GM21619 (cell line): Measurements from ENCODE around the gene PLA2G4F.
"Not testable (repeated sequence)": the region's sequence is repeated elsewhere in the genome, so short reads cannot be mapped to it uniquely, and the experiment has no call there.

Experiments used
- ATAC-seq: cut with Tn5 transposase; IDR thresholded peaks from one replicate; pipeline ENCODE4 v1.9.1; 2021; ENCODE audit not compliant: unreplicated experiment

Gene PLA2G4F

DNA sequence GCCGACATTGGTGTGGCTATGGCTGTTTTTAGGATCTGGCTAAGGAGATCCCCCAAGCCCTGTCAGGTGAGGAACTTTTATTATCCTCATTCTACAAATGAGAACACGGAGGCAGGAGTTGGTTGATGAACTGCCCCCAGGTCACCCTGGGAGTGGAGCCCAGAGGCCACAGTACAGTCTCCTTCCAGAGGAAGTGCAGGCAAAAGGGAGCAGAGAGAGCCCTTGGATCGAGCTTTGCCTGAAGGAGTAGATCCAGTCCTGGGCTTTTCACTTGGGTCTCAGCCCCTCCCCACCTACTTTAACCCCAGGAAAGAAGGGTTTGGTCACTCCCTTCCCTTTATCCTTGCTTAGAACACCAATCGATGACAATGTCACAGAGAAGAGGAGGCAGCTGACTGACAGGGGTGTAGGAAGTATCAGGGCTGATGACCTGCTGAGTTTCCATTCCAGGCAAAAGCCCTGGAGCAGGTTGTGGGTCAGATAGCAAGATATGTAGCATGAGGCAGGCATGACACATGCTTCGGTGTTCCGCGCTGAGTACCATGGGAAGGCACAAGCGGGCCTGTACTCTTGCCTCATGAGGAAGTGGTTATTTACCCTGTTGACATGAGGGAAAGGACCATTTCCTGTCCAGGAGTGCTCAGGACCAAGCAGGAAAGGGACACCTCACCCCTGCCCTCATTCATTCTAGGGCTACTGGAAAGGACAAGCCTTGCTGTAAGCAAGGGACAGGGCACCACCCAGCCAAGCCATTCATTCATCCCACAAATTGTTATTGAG, 56.2 kb downstream of the PLA2G4F start:
- no peak for ATAC-seq

GRCh38 chr15:42097018-42097417, 59.4 kb downstream of the PLA2G4F start:
- no peak for ATAC-seq

GRCh38 chr15:42094512-42094963, 61.9 kb downstream of the PLA2G4F start, which contains the start of gene PLA2G4D:
PLA2G4D (minus strand) TSS chr15:42094562; CDS start chr15:42094459, 103 bp downstream.
- no peak for ATAC-seq

GRCh38 chr15:42093966-42094365, 62.5 kb downstream of the PLA2G4F start:
- no peak for ATAC-seq

DNA sequence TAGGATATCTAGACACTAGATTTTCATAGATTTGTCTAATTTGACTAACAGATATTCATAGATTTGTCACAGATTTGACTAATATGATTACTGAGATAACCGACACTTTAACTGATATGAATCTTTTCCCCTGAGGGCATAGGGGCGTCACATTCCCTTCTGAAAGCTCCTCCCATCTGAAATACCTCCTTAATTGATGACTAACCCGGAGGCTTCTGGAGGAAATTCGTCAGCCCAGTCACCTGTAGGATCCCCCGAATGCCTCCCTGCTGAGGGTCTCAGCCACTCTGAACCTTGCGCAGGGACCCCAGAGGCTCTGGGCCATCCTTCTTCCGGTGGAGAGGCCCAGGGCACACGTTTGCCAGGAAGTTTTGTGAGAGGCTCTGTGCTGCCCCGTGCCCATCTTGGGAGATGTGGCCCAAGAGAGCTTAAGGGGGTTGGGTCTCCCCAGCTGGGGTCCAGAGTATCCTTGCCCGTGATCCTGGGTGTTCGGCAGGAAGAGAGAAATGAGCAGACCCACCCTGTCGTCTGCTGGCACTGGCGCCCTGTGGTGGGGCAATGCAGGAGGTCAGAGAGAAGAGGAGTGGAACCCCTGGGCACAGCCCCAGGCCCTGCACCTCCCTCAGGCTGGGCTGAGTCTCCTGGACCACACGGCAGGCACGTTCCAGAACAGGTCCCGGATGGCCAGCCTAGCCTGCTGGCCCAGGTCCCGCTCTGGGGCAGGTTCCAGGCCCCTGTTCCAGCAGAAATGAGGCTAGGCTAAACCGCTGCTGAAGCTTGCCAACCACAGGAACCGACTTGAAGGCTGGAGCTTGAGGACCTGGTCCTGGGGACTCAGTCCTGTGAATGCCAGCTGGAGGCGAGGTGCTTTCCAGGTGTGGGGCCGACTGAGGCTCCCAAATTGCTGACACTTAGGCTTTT, 63.8 kb downstream of the PLA2G4F start:
- no peak for ATAC-seq

GRCh38 chr15:42091753-42092397, 64.6 kb downstream of the PLA2G4F start:
- not testable (repeated sequence) for ATAC-seq

- ATAC-seq, result no peak
Observed at GRCh38 chr15:42090781-42091180, 65.7 kb downstream of the PLA2G4F start.

DNA sequence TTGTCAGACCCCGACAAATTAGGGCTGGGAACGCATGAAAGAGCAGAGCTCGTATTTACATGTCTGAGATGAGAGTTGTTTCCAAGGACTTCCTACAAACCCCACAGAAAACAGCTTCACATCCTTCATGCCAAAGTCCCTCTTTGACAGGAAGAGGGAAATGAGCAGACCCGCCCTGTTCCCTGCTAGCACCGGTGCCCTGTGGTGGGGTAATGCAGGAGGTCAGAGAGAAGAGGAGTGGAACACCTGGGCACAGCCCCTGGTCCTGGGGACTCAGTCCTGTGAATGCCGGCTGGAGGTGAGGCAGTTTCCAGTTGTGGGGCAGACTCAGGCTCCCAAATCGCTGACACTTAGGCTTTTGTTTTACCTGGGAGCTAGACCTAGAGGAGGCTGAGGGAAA, 66.1 kb downstream of the PLA2G4F start:
- no peak for ATAC-seq

DNA sequence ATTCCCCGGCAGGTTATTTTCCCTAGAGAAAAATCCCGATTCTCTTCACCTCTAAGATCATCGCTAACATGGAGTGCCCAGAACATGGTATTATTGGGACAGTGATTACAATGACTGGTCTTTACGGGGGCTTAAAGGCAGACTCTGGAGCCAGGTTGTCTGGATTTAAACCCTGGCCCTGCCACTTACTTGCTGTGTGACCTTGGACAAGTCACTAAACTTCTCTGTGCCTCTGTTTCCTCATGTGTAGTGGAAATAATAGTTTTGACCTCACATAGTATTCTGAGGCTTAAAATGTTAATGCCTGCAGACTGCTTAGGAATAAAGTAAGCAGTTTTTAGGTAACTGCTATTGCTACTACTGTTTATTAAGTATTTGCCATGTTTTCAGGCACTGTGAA, 66.5 kb downstream of the PLA2G4F start:
- ATAC-seq, result no peak
